Measurements from ENCODE around the gene ATRX.

DNA sequence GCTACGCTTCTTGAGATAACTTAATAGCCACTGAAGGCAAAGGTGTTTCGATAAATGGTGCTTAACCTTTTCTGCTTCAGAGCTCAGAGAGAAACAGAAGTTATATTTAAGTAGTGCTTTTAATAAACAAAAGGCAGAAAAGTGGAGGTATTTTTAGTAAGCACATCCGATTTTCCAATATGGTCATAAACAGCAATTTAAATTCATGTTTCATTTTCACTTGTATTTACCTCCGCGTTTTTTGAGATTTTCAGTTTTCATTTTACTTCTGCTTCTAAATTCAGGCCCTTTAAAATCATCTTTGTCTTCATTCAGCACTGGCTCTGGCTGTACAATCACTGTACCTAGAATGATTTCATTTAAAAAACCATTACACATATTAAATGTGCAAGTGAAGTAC lies 92.4 kb downstream of the ATRX start:
- TF ChIP-seq, protein P1, sequence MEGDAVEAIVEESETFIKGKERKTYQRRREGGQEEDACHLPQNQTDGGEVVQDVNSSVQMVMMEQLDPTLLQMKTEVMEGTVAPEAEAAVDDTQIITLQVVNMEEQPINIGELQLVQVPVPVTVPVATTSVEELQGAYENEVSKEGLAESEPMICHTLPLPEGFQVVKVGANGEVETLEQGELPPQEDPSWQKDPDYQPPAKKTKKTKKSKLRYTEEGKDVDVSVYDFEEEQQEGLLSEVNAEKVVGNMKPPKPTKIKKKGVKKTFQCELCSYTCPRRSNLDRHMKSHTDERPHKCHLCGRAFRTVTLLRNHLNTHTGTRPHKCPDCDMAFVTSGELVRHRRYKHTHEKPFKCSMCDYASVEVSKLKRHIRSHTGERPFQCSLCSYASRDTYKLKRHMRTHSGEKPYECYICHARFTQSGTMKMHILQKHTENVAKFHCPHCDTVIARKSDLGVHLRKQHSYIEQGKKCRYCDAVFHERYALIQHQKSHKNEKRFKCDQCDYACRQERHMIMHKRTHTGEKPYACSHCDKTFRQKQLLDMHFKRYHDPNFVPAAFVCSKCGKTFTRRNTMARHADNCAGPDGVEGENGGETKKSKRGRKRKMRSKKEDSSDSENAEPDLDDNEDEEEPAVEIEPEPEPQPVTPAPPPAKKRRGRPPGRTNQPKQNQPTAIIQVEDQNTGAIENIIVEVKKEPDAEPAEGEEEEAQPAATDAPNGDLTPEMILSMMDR (IDR thresholded peaks at IDR 0.05), result no peak
- TF ChIP-seq POLR2A (IDR thresholded peaks at IDR 0.05), result no peak

All from adrenal gland (tissue), 5 donors.